Esophagus squamous epithelium (tissue), 5 donors: ENCODE measurements around the gene RUNX1. TPM values are rescaled to one million over a fixed set of nuclear protein-coding genes. Genes with fewer than 3 reads are reported as not detected.

Experiments
- DNase-seq: peaks from one replicate; lab custom pipeline; 2025; lab: John Stamatoyannopoulos, UW
- H3K27ac ChIP-seq, 4 donors: fragments of 200-600 bp; sonication (generic); one replicate each; pipeline ENCODE4 v1.5.1; 2016 to 2019; ENCODE audit warnings: mild to moderate bottlenecking in 1 of 4
- H3K27me3 ChIP-seq, 4 donors: fragments of 200-600 bp; sonication (generic); 1 replicate in 3 of 4; 2 replicates in 1 of 4; pipeline versions ENCODE4 v1.5.1 to v1.6.0; 2017 to 2021; ENCODE audit warnings: antibody characterized with exemption in 1 of 4
- H3K36me3 ChIP-seq, 3 donors: fragments of 200-600 bp; sonication (generic); one replicate each; pipeline ENCODE4 v1.5.1; 2016 to 2019
- H3K4me1 ChIP-seq, 3 donors: fragments of 200-600 bp; sonication (generic); one replicate each; pipeline ENCODE4 v1.5.1; 2017 to 2019
- H3K4me3 ChIP-seq, 4 donors: fragments of 200-600 bp; sonication (generic); 1 replicate in 3 of 4; 2 replicates in 1 of 4; pipeline ENCODE4 v1.5.1; 2016 to 2019; ENCODE audit warnings: mild to moderate bottlenecking in 2 of 4, moderate library complexity in 1 of 4
- H3K9me3 ChIP-seq, 3 donors: fragments of 200-600 bp; sonication (generic); one replicate each; pipeline ENCODE4 v1.5.1; 2016 to 2019
- CTCF ChIP-seq, 6 experiments: fragments of 450-650 bp in 4 of 6; fragments of 200-600 bp in 2 of 6; sonication (generic) in 2 of 6; IDR thresholded peaks; one replicate each; pipeline ENCODE4 v1.5.1; 2016 to 2019; ENCODE audit warnings: antibody characterized with exemption in 6 of 6, mild to moderate bottlenecking in 4 of 6, moderate library complexity in 4 of 6
- POLR2A ChIP-seq, 4 donors: fragments of 450-650 bp; IDR thresholded peaks; one replicate each; pipeline ENCODE4 v1.6.1; 2017; ENCODE audit warnings: antibody characterized with exemption in 4 of 4, mild to moderate bottlenecking in 4 of 4, moderate library complexity in 3 of 4
- WGBS, 2 donors: methylation state at CpG; one replicate each; pipeline ENCODE4 v1.1.5; 2018; 5-methylcytosine and 5-hydroxymethylcytosine counted together
- intact Hi-C: fragments of 100-400 bp; cut with DNase I; formaldehyde crosslinking; loops from one replicate; pipeline ENCODE4 v1.15.0; 2022
- total RNA-seq, 4 donors: library from RNA; depleted of rRNA; stranded (reverse); fragments of >200 nt; gene quantifications; one replicate each; pipeline ENCODE4 v1.1.0, GENCODE V29; 2016
- donor health status: DM: yes; HTN: yes; CAD: no.

The RUNX1 gene
- total RNA-seq, 4 donors from 2014 or later: 8.2 to 25.4 (median 18.3) TPM

GRCh38 chr21:35016517-35017188 lies 32.4 kb downstream of the RUNX1 start:
- H3K4me3 ChIP-seq: no peak overlapping the region
- WGBS, 2 donors: 71% methylated on average over 1 of the region's 1 CpG; no CpG with 5 or more reads in 1 of the 2 donors

GRCh38 chr21:35016071-35016470 lies 33.0 kb downstream of the RUNX1 start:
- Histone ChIP-seq H3K9me3 (no peaks in the 10 kb centered on the region), H3K4me1 (peaks cover 0 to 6% (median 0%) of the 10 kb centered on the region in 3 donors), H3K36me3 (no peaks in the 10 kb centered on the region), H3K27ac (no peak overlapping the region), H3K27me3 (peaks cover 0 to 4% (median 0%) of the 10 kb centered on the region in 4 donors), H3K4me3 (no peak overlapping the region)
- no peak for DNase-seq
- intact Hi-C loops: no loop called here
- WGBS, 2 donors: 96 to 99% methylated on average over 4 of the region's 4 CpGs
- TF ChIP-seq CTCF (IDR thresholded peaks at IDR 0.05) (no peak), POLR2A (IDR thresholded peaks at IDR 0.05) (no peak)

More at GRCh38 chr21:35016517-35017188, 32.4 kb downstream of the RUNX1 start:
- Histone ChIP-seq H3K27me3 (peaks cover 0 to 4% (median 0%) of the 10 kb centered on the region in 4 donors), H3K27ac (no peak overlapping the region), H3K9me3 (no peaks in the 10 kb centered on the region), H3K4me1 (peaks cover 0 to 11% (median 0%) of the 10 kb centered on the region in 3 donors), H3K36me3 (no peaks in the 10 kb centered on the region)
- intact Hi-C loops: no loop called here
- TF ChIP-seq CTCF (IDR thresholded peaks at IDR 0.05) (no peak), POLR2A (IDR thresholded peaks at IDR 0.05) (no peak)
- DNase-seq: no peak

GRCh38 chr21:35015435-35016024 lies 33.6 kb downstream of the RUNX1 start:
- no peaks in the 10 kb centered on the region for H3K9me3 ChIP-seq
- 79 to 86% methylated on average over 4 to 5 of the region's 5 CpGs for WGBS, 2 donors
- intact Hi-C loops: no loop called here
- H3K27me3 ChIP-seq: peaks cover 0 to 4% (median 0%) of the 10 kb centered on the region in 4 donors
- H3K27ac ChIP-seq: no peak overlapping the region
- DNase-seq: no peak
- H3K4me3 ChIP-seq: no peak overlapping the region
- H3K4me1 ChIP-seq: peaks cover 0 to under 1% (median 0%) of the 10 kb centered on the region in 3 donors
- no peaks in the 10 kb centered on the region for H3K36me3 ChIP-seq
- TF ChIP-seq POLR2A (IDR thresholded peaks at IDR 0.05) (no peak), CTCF (IDR thresholded peaks at IDR 0.05) (no peak)

- 34 to 61% methylated on average over 7 to 11 of the region's 11 CpGs for WGBS, 2 donors
- Histone ChIP-seq H3K4me1 (no peaks in the 10 kb centered on the region), H3K36me3 (no peaks in the 10 kb centered on the region), H3K27ac (no peak overlapping the region), H3K9me3 (no peaks in the 10 kb centered on the region), H3K27me3 (peaks cover 0 to 4% (median 0%) of the 10 kb centered on the region in 4 donors), H3K4me3 (no peak overlapping the region)
- no peak for TF ChIP-seq POLR2A (IDR thresholded peaks at IDR 0.05)
- TF ChIP-seq CTCF (IDR thresholded peaks at IDR 0.05): no peak
- intact Hi-C loops: no loop called here
- DNase-seq: no peak
Measured at GRCh38 chr21:35014302-35015041, 34.6 kb downstream of the RUNX1 start.
